SK-N-SH (cell line): Measurements from ENCODE around the gene TAF6. TPM values are rescaled to one million over a fixed set of nuclear protein-coding genes. Genes with fewer than 3 reads are reported as not detected.

Experiments used
- CTCF ChIA-PET: fragments of 300-600, 350-600 bp; formaldehyde crosslinking; extraction: SDS; loops from one replicate; lab custom pipeline; 2021; lab: Yijun Ruan, JAX
- POLR2A ChIA-PET: fragments of 350-600 bp; sonication (Branson Sonifier 250); formaldehyde crosslinking; extraction: SDS; loops from one replicate; lab custom pipeline; 2020; ENCODE audit warnings: antibody characterized with exemption, inconsistent platforms; lab: Yijun Ruan, JAX
- DNase-seq: peaks from one replicate; pipeline ENCODE4 v3.0.0; 2012
- H2AFZ ChIP-seq: fragments of 200-600 bp; sonication (generic); 2 replicates; pipeline ENCODE4 v1.8.1; 2016; ENCODE audit warnings: antibody characterized with exemption, mild to moderate bottlenecking, low read depth
- H3F3A ChIP-seq: fragments of 200-600 bp; sonication (generic); replicated peaks from 2 replicates; pipeline ENCODE3; 2016; ENCODE audit warnings: antibody characterized with exemption, mild to moderate bottlenecking; ENCODE audit not compliant: insufficient read depth
- H3K27ac ChIP-seq, 2 experiments: fragments of 200-500 bp in 1 of 2; fragments of 200-600 bp in 1 of 2; sonication (Bioruptor generic) in 1 of 2; sonication (generic), shearing (Covaris generic) in 1 of 2; 2 replicates each; pipeline versions ENCODE4 v1.5.1 to v1.6.1; 2014 to 2016; ENCODE audit warnings: low read depth in 2 of 2, inconsistent platforms in 1 of 2, low read length in 1 of 2, mild to moderate bottlenecking in 1 of 2, mixed read lengths in 1 of 2
- H3K27me3 ChIP-seq: fragments of 200-600 bp; sonication (generic), shearing (Covaris generic); 2 replicates; pipeline ENCODE4 v1.6.1; 2016; ENCODE audit warnings: mixed run types; ENCODE audit not compliant: insufficient read depth
- H3K36me3 ChIP-seq, 2 experiments: fragments of 200-500 bp in 1 of 2; fragments of 200-600 bp in 1 of 2; sonication (Bioruptor generic) in 1 of 2; sonication (generic) in 1 of 2; replicated peaks in 1 of 2; 2 replicates each; pipeline versions ENCODE3 to v1.5.1; 2014 to 2016; ENCODE audit warnings: low read length in 1 of 2, mild to moderate bottlenecking in 1 of 2; ENCODE audit not compliant: insufficient read depth in 2 of 2, control insufficient read depth in 1 of 2
- H3K4me1 ChIP-seq, 2 experiments: fragments of 200-500 bp in 1 of 2; fragments of 200-600 bp in 1 of 2; sonication (Bioruptor generic) in 1 of 2; sonication (generic), shearing (Covaris generic) in 1 of 2; 2 replicates each; pipeline versions ENCODE4 v1.5.1 to v1.6.1; 2014 to 2016; ENCODE audit warnings: low read depth in 1 of 2, low read length in 1 of 2, mixed run types in 1 of 2; ENCODE audit not compliant: insufficient read depth in 2 of 2, control insufficient read depth in 1 of 2
- H3K4me2 ChIP-seq: fragments of 200-600 bp; sonication (generic), shearing (Covaris generic); 2 replicates; pipeline ENCODE4 v1.6.1; 2017; ENCODE audit warnings: mixed run types
- H3K4me3 ChIP-seq, 2 experiments: fragments of 200-500 bp in 1 of 2; fragments of 200-600 bp in 1 of 2; sonication (Bioruptor generic) in 1 of 2; sonication (generic), shearing (Covaris generic) in 1 of 2; 2 replicates each; pipeline versions ENCODE4 v1.5.1 to v1.8.1; 2014 to 2016; ENCODE audit warnings: low read depth in 2 of 2, inconsistent platforms in 1 of 2, low read length in 1 of 2, mild to moderate bottlenecking in 1 of 2, mixed read lengths in 1 of 2, moderate library complexity in 1 of 2
- H3K79me2 ChIP-seq: fragments of 200-600 bp; sonication (generic); 2 replicates; pipeline ENCODE4 v1.8.1; 2017; ENCODE audit warnings: mild to moderate bottlenecking; ENCODE audit not compliant: insufficient read depth
- H3K9ac ChIP-seq: fragments of 200-600 bp; sonication (generic); 2 replicates; pipeline ENCODE4 v1.6.1; 2017; ENCODE audit warnings: mixed run types
- H3K9me2 ChIP-seq: fragments of 200-600 bp; sonication (generic); 2 replicates; pipeline ENCODE4 v1.6.1; 2017; ENCODE audit warnings: mixed run types
- H3K9me3 ChIP-seq: fragments of 200-600 bp; sonication (generic); 2 replicates; pipeline ENCODE4 v1.6.1; 2017; ENCODE audit warnings: mixed run types, mild to moderate bottlenecking, moderate library complexity
- H4K20me1 ChIP-seq: fragments of 200-600 bp; sonication (generic); 2 replicates; pipeline ENCODE4 v1.6.1; 2017; ENCODE audit warnings: mild to moderate bottlenecking, mixed run types; ENCODE audit not compliant: insufficient read depth
- CTCF ChIP-seq: fragments of 200-600 bp; sonication (generic); IDR thresholded peaks from 2 replicates; pipeline ENCODE4 v1.6.1; 2017; ENCODE audit warnings: antibody characterized with exemption, mild to moderate bottlenecking, moderate library complexity
- ELF1 ChIP-seq: IDR thresholded peaks from 2 replicates; pipeline ENCODE4 v1.4.0; 2012
- EP300 ChIP-seq, 2 experiments: IDR thresholded peaks; 2 replicates each; pipeline versions ENCODE4 v1.4.0 to v1.6.1; 2012; ENCODE audit warnings: borderline replicate concordance in 1 of 2, low read depth in 1 of 2, low read length in 1 of 2
- FOXM1 ChIP-seq: IDR thresholded peaks from 2 replicates; pipeline ENCODE4 v1.4.0; 2012; ENCODE audit warnings: low read depth, mild to moderate bottlenecking
- GABPA ChIP-seq: IDR thresholded peaks from 2 replicates; pipeline ENCODE4 v1.4.0; 2012; ENCODE audit warnings: low read depth, mild to moderate bottlenecking
- GATA2 ChIP-seq: sonication (generic); formaldehyde crosslinking; IDR thresholded peaks from 2 replicates; pipeline ENCODE4 v1.5.0; 2020; ENCODE audit warnings: mild to moderate bottlenecking, missing genetic modification reagents
- MXI1 ChIP-seq: IDR thresholded peaks from 2 replicates; pipeline ENCODE4 v1.6.1; 2012; ENCODE audit warnings: mild to moderate bottlenecking, low read depth, low read length, improper control_type of control experiment
- NFIC ChIP-seq: IDR thresholded peaks from 2 replicates; pipeline ENCODE4 v1.4.0; 2012; ENCODE audit warnings: borderline replicate concordance
- NRF1 ChIP-seq: IDR thresholded peaks from 2 replicates; pipeline ENCODE4 v1.6.1; 2012; ENCODE audit warnings: low read depth, mild to moderate bottlenecking, low read length
- PBX3 ChIP-seq: IDR thresholded peaks from 2 replicates; pipeline ENCODE4; 2012
- RAD21 ChIP-seq: IDR thresholded peaks from 2 replicates; pipeline ENCODE4 v1.6.1; 2012; ENCODE audit warnings: mild to moderate bottlenecking, low read length
- RXRA ChIP-seq: IDR thresholded peaks from 2 replicates; pipeline ENCODE4 v1.4.0; 2012; ENCODE audit warnings: low read depth, mild to moderate bottlenecking, borderline replicate concordance
- SMC3 ChIP-seq: IDR thresholded peaks from 2 replicates; pipeline ENCODE4 v1.6.1; 2012; ENCODE audit warnings: low read depth, low read length, improper control_type of control experiment
- TEAD4 ChIP-seq: IDR thresholded peaks from 2 replicates; pipeline ENCODE4 v1.4.0; 2012; ENCODE audit warnings: mild to moderate bottlenecking, borderline replicate concordance; ENCODE audit not compliant: insufficient read depth
- USF1 ChIP-seq: IDR thresholded peaks from 2 replicates; pipeline ENCODE4 v1.4.0; 2012; ENCODE audit warnings: low read depth, borderline replicate concordance
- YY1 ChIP-seq: IDR thresholded peaks from 2 replicates; pipeline ENCODE4 v1.4.0; 2012; ENCODE audit warnings: low read depth, mild to moderate bottlenecking
- WGBS: methylation state at CpG from one replicate; pipeline ENCODE4 v1.1.6; 2017; ENCODE audit warnings: low lambda C conversion rate; 5-methylcytosine and 5-hydroxymethylcytosine counted together
- polyA plus RNA-seq, 3 experiments: library from polyadenylated mRNA; depleted of rRNA; stranded (reverse); fragments of >200 nt; gene quantifications; 2 replicates each; pipeline ENCODE4 v1.2.3, GENCODE V29; 2012

TAF6 gene
- polyA plus RNA-seq, 1 of the 3 experiments (the other 2 are of a cell fraction) = 70.5 TPM

DNA sequence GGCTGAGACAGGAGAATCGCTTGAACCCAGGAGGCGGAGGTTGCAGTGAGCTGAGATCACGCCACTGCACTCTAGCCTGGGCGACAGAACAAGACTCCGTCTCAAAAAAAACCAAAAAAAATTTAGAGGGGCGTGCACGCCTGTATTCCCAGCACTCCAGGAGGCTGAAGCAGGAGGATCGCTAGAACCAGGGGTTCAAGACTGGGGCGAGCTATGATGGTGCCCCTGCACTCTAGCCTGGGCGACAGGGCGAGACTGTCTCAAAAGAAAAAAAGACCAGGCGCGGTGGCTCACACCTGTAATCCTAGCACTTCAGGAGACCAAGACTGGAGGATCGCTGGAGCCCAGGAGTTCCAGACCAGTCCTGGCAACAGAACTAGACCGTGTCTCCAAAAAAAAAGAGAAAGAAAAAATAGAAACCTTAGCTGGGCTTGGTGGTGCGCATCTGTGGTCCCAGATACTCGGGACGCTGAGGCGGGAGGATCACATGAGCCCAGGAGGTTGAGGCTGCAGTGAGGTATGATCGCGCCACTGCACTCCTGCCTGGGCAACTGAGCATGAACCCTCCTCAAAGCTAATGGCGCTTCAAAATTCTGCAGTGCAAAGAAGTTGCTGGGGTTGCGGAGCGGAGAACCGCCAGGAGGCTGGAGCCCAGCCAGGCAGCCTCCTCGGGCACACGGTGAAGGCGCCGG, 7.2 kb upstream of the TAF6 start:
- ChIA-PET CTCF (interaction anchor here (0.9 to 1.5 kb wide), 4 partner anchors 11 to 136 kb away, joined by 3 to 11 read pairs (median 4); partner anchors contain the start of genes AP4M1 and MCM7), POLR2A (interaction anchor here (1.0 to 5.3 kb wide), 3 partner anchors 22 to 27 kb away, joined by 3 to 70 read pairs (median 5); partner anchors contain the start of genes AP4M1, LAMTOR4 and MCM7)
- no peaks in the 10 kb centered on the region for H4K20me1 ChIP-seq
- H2AFZ ChIP-seq = peak overlapping the region; percentile 83
- peaks cover 13 to 22% of the 10 kb centered on the region in 2 experiments for H3K36me3 ChIP-seq
- H3K79me2 ChIP-seq = peaks cover 45% of the 10 kb centered on the region
- H3K9me2 ChIP-seq = no peaks in the 10 kb centered on the region
- peaks cover 6 to 20% of the 10 kb centered on the region in 2 experiments; a peak in 2 of 4 replicates for H3K4me1 ChIP-seq
- 14% methylated on average over 27 of the region's 29 CpGs for WGBS
- H3K27me3 ChIP-seq = no peaks in the 10 kb centered on the region
- H3K9me3 ChIP-seq = no peaks in the 10 kb centered on the region
- H3K27ac ChIP-seq = peak overlapping the region; percentile 96 to 97
- DNase-seq = no peak
- H3F3A ChIP-seq = peaks cover 49% of the 10 kb centered on the region
- H3K4me2 ChIP-seq = peak overlapping the region; percentile 90
- peak overlapping the region; percentile 88 for H3K9ac ChIP-seq
- TF ChIP-seq MXI1 (no peak), CTCF (no peak; the same call in 1 of the 2 replicates), GABPA (no peak; the same call in 1 of the 2 replicates), NRF1 (no peak), RXRA (no peak), ELF1 (no peak), USF1 (peak; percentile 35; the same call in 1 of the 2 replicates), SMC3 (no peak), NFIC (peak; percentile 73)
- H3K4me3 ChIP-seq = peak overlapping the region; percentile 65 to 84

DNA sequence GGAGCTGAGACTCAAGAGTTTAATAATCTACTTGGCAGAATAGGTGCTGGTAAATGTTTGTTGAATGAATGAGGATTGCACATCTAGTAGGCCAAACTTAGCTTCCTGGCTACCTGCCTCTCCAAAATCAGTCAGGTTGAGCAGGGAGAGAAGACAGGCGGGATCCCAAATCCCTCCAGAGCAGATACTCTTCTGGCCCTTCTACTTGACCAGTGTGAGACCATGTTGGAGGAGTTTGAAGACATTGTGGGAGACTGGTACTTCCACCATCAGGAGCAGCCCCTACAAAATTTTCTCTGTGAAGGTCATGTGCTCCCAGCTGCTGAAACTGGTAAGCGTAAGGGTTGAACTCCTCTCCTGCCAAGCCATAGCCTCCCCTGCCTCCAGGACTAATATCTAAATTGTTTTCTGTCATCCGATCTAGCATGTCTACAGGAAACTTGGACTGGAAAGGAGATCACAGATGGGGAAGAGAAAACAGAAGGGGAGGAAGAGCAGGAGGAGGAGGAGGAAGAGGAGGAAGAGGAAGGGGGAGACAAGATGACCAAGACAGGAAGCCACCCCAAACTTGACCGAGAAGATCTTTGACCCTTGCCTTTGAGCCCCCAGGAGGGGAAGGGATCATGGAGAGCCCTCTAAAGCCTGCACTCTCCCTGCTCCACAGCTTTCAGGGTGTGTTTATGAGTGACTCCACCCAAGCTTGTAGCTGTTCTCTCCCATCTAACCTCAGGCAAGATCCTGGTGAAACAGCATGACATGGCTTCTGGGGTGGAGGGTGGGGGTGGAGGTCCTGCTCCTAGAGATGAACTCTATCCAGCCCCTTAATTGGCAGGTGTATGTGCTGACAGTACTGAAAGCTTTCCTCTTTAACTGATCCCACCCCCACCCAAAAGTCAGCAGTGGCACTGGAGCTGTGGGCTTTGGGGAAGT, 5.4 kb upstream of the TAF6 start:
- H3K36me3 ChIP-seq = peaks cover 13 to 22% of the 10 kb centered on the region in 2 experiments
- H3K9me3 ChIP-seq = no peaks in the 10 kb centered on the region
- peaks cover 57% of the 10 kb centered on the region for H3K79me2 ChIP-seq
- no peak overlapping the region for H3K27ac ChIP-seq
- H3K4me1 ChIP-seq = peaks cover 13 to 20% of the 10 kb centered on the region in 2 experiments; a peak in 3 of 4 replicates
- no peak overlapping the region for H2AFZ ChIP-seq
- no peaks in the 10 kb centered on the region for H3K27me3 ChIP-seq
- no peak overlapping the region for H3K4me2 ChIP-seq
- DNase-seq = no peak
- CTCF ChIA-PET = interaction anchor here (0.6 to 5.0 kb wide), 5 partner anchors 7 to 130 kb away, joined by 3 to 40 read pairs (median 7); partner anchors contain the start of genes AP4M1 and MCM7
- H3K9ac ChIP-seq = no peak overlapping the region
- 99% methylated on average over 4 of the region's 4 CpGs for WGBS
- POLR2A ChIA-PET = interaction anchor here (0.6 to 5.3 kb wide), 4 partner anchors 11 to 304 kb away, joined by 3 to 70 read pairs (median 4); partner anchors contain the start of genes AP4M1, MCM7 and ZCWPW1
- H3F3A ChIP-seq = peaks cover 61% of the 10 kb centered on the region
- H3K9me2 ChIP-seq = no peaks in the 10 kb centered on the region
- no peak overlapping the region for H3K4me3 ChIP-seq
- H4K20me1 ChIP-seq = no peaks in the 10 kb centered on the region
- TF ChIP-seq NFIC (no peak), RAD21 (no peak), GATA2 (CRISPR knock-in tag) (no peak), NRF1 (no peak), FOXM1 (no peak), PBX3 (no peak), EP300 (IDR thresholded peaks at IDR 0.05; ENCODE audit: borderline replicate concordance in 1 of 2, low read depth in 1 of 2, low read length in 1 of 2) (no peak), ELF1 (no peak), YY1 (no peak), MXI1 (no peak), TEAD4 (no peak)
